Ishikawa (cell line): ENCODE data around the gene KCNAB1.

Experiments
- CEBPB ChIP-seq: IDR thresholded peaks from 2 replicates; pipeline ENCODE4 v1.6.1; 2012
- CREB1 ChIP-seq: IDR thresholded peaks from 2 replicates; pipeline ENCODE4 v1.6.1; 2012; ENCODE audit warnings: low read depth
- EGR1 ChIP-seq: IDR thresholded peaks from 2 replicates; pipeline ENCODE4 v1.6.1; 2012
- EP300 ChIP-seq: IDR thresholded peaks from 2 replicates; pipeline ENCODE4 v1.6.1; 2012; ENCODE audit warnings: borderline replicate concordance
- FOXM1 ChIP-seq: IDR thresholded peaks from 2 replicates; pipeline ENCODE4 v1.6.1; 2012; ENCODE audit warnings: low read depth, borderline replicate concordance
- NFIC ChIP-seq: IDR thresholded peaks from 2 replicates; pipeline ENCODE4 v1.6.1; 2012
- RAD21 ChIP-seq: IDR thresholded peaks from 2 replicates; pipeline ENCODE4 v1.6.1; 2012; ENCODE audit warnings: low read depth
- TAF1 ChIP-seq: IDR thresholded peaks from 2 replicates; pipeline ENCODE4 v1.6.1; 2012; ENCODE audit warnings: low read depth, mild to moderate bottlenecking
- TCF12 ChIP-seq: IDR thresholded peaks from 2 replicates; pipeline ENCODE4 v1.6.1; 2012; ENCODE audit warnings: low read depth
- TEAD4 ChIP-seq: IDR thresholded peaks from 2 replicates; pipeline ENCODE4 v1.6.1; 2012
- YY1 ChIP-seq: IDR thresholded peaks from 2 replicates; pipeline ENCODE4 v1.6.1; 2012; ENCODE audit warnings: low read depth
- ZBTB7A ChIP-seq: IDR thresholded peaks from 2 replicates; pipeline ENCODE4 v1.6.1; 2012; ENCODE audit warnings: low read depth
- TF ChIP-seq, protein P1 (sequence below): IDR thresholded peaks from 2 replicates; pipeline ENCODE4 v1.6.1; 2012; ENCODE audit warnings: low read depth, mild to moderate bottlenecking
- TF ChIP-seq, protein P2 (sequence below): IDR thresholded peaks from 2 replicates; pipeline ENCODE4 v1.6.1; 2012
- TF ChIP-seq, protein P3 (sequence below): IDR thresholded peaks from 2 replicates; pipeline ENCODE4 v1.6.1; 2012

KCNAB1 gene

DNA sequence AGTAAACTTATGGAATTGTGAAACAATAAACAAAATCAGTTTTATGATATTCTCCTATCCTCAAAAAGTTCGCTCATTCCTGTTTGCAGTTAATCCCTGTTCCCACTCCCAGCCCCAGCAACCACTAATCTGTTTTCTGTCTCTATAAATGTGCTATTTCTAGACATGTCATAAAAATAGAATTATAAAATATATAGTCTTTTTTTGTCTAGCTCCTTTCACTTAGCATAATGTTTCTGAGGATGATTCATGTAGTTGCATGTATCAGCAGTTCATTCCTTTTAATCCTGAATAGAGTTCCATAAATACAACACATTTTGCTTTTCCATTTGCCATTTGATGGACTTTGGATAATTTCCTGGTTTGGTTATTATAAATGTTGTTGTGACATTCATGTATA, 140.0 kb downstream of the KCNAB1 start:
- TF ChIP-seq CREB1, result no peak
- TF ChIP-seq EGR1, result no peak
- no peak for TF ChIP-seq TEAD4
- no peak for TF ChIP-seq NFIC
- no peak for TF ChIP-seq YY1
- TF ChIP-seq RAD21, result no peak
- no peak for TF ChIP-seq ZBTB7A
- no peak for TF ChIP-seq EP300
- TF ChIP-seq, protein P1, sequence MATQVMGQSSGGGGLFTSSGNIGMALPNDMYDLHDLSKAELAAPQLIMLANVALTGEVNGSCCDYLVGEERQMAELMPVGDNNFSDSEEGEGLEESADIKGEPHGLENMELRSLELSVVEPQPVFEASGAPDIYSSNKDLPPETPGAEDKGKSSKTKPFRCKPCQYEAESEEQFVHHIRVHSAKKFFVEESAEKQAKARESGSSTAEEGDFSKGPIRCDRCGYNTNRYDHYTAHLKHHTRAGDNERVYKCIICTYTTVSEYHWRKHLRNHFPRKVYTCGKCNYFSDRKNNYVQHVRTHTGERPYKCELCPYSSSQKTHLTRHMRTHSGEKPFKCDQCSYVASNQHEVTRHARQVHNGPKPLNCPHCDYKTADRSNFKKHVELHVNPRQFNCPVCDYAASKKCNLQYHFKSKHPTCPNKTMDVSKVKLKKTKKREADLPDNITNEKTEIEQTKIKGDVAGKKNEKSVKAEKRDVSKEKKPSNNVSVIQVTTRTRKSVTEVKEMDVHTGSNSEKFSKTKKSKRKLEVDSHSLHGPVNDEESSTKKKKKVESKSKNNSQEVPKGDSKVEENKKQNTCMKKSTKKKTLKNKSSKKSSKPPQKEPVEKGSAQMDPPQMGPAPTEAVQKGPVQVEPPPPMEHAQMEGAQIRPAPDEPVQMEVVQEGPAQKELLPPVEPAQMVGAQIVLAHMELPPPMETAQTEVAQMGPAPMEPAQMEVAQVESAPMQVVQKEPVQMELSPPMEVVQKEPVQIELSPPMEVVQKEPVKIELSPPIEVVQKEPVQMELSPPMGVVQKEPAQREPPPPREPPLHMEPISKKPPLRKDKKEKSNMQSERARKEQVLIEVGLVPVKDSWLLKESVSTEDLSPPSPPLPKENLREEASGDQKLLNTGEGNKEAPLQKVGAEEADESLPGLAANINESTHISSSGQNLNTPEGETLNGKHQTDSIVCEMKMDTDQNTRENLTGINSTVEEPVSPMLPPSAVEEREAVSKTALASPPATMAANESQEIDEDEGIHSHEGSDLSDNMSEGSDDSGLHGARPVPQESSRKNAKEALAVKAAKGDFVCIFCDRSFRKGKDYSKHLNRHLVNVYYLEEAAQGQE, result no peak
- TF ChIP-seq, protein P2, sequence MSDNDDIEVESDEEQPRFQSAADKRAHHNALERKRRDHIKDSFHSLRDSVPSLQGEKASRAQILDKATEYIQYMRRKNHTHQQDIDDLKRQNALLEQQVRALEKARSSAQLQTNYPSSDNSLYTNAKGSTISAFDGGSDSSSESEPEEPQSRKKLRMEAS, result no peak
- TF ChIP-seq FOXM1, result no peak
- TF ChIP-seq TAF1, result no peak
- no peak for TF ChIP-seq CEBPB
- no peak for TF ChIP-seq TCF12
- TF ChIP-seq, protein P3, sequence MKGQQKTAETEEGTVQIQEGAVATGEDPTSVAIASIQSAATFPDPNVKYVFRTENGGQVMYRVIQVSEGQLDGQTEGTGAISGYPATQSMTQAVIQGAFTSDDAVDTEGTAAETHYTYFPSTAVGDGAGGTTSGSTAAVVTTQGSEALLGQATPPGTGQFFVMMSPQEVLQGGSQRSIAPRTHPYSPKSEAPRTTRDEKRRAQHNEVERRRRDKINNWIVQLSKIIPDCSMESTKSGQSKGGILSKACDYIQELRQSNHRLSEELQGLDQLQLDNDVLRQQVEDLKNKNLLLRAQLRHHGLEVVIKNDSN, result no peak

DNA sequence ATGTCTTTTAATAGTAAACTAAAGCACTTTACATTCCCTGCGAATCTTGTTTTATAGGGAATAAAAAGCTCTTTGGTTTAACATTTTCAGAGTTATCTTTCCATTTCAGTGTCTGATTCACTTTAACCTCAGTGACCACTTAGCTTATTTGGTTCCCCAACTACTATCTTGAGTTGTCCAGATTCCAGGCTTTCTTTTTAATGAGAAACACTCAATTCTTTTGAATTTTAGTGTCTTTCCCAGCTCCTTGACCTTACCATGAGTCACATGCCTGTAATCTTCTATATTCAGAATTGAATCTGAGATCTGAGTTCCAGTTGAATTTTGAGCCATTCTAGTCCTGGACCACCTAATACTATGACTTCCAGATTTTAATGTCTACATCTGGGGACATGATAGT, 144.4 kb downstream of the KCNAB1 start:
- no peak for TF ChIP-seq RAD21
- TF ChIP-seq TAF1, result no peak
- TF ChIP-seq, protein P1, result no peak
- TF ChIP-seq CREB1, result no peak
- TF ChIP-seq, protein P3, result no peak
- TF ChIP-seq NFIC, result no peak

DNA sequence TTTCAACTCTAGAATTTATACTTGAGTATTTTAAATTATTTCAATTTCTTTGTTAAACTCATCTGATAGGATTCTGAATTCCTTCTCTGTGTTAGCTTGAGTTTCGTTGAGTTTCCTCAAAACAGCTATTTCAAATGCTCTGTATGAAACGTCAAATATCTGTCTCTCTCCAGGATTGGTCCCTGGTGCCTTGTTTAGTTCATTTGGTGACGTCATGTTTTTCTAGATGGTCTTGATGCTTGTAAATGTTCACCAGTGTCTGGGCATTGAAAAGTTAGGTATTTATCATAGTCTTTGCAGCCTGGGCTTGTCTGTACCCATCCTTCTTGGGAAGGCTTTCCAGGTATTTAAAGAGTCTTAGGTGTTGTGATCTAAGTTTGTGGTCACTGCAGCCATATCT, 151.1 kb downstream of the KCNAB1 start:
- TF ChIP-seq FOXM1 (no peak), TEAD4 (no peak), EP300 (no peak), NFIC (no peak), RAD21 (no peak), EGR1 (no peak), TAF1 (no peak), CREB1 (no peak), TCF12 (no peak), YY1 (no peak), CEBPB (no peak), ZBTB7A (no peak)
- TF ChIP-seq, protein P1, result no peak
- TF ChIP-seq, protein P2, result no peak
- TF ChIP-seq, protein P3, result no peak

DNA sequence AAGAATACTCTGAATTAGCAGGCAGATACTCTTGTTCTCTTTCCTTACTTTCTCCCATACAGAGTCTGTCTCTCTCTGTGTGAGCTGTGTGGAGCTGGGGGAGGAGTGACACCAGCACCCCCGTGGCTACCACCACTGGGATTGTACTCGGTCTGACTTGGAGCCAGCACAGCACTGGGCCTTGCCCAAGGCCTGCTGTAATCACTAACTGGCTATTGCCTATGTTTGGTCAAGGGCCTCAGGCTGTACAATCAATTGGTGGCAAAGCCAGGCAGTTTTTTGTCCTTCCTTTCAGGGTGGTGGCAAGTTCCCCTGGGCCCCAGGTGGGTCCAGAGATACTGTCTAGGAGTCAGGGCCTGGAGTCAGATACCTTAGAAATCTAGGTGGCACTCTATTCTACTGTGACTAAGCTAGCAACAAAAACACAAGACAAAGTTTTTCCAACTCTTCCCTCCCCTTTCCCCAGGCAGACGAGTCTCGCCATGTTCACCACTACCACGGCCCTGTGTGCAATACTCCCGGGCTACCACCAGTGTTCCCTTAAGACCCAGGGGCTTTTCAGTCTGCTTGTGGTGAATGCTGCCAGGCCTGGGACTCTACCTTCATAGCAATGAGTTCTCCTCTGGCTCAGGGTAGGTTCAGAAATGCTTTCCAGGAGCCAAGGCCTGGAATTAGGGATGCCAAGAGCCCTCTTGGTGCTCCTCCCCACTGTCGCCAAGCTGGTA, 151.8 kb downstream of the KCNAB1 start:
- TF ChIP-seq FOXM1 (no peak), TCF12 (no peak)
